ENCODE data around the gene HOXA6. TPM values are rescaled to one million over a fixed set of nuclear protein-coding genes. Genes with fewer than 3 reads are reported as not detected.

The HOXA6 gene
- total and polyA plus RNA-seq, 4 donors, result 0.23 TPM; not detected in 3

DNA sequence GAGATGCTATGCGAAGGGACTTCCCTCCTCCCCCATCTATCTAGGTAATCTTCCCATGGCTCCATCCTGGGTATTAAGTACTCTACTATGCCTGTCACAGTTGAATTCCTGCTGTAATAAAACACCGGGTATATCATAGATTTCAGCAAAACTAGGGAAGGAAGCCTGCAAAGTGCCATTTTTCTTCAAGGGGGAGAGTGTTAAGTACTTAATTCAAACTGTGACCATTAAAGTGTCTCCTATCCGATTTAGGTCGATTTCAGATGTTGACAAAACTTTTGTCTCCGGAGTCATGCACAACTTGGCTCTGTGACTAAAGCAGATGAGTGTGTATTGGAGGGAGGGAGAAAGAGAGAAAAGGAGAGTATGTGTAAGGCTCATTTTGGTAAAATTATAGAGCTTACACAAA, 21.6 kb downstream of the HOXA6 start:
- H3K27me3 ChIP-seq (ENCODE audit: control insufficient read depth in 4 of 4, insufficient read depth in 4 of 4, low read length in 3 of 4), result peaks cover 2 to 21% (median 10%) of the 10 kb centered on the region in 4 donors
- no peak overlapping the region for H3K27ac ChIP-seq (ENCODE audit: low read depth in 1 of 2, low read length in 2 of 2)
- no peaks in the 10 kb centered on the region for H3K36me3 ChIP-seq (ENCODE audit: control insufficient read depth in 4 of 4, insufficient read depth in 3 of 4, low read depth in 1 of 4, low read length in 3 of 4)
- H3K9me3 ChIP-seq (ENCODE audit: control insufficient read depth in 4 of 4, low read length in 3 of 4), result peaks cover 0 to 4% (median under 1%) of the 10 kb centered on the region in 4 donors
- peaks cover 7 to 16% (median 13%) of the 10 kb centered on the region in 4 donors for H3K4me1 ChIP-seq (ENCODE audit: control insufficient read depth in 4 of 4, insufficient read depth in 4 of 4, low read length in 3 of 4)
- WGBS, result 21% methylated on average over 5 of the region's 5 CpGs
- H3K9ac ChIP-seq (ENCODE audit: low read depth in 1 of 2, low read length in 2 of 2), result no peak overlapping the region
- H3K4me3 ChIP-seq (ENCODE audit: low read depth in 1 of 3, low read length in 3 of 3), result no peak overlapping the region
- DNase-seq (ENCODE audit: low spot score), result no peak
- TF ChIP-seq SP1 (IDR thresholded peaks at IDR 0.05) (no peak), HNF4G (IDR thresholded peaks at IDR 0.05) (no peak)

DNA sequence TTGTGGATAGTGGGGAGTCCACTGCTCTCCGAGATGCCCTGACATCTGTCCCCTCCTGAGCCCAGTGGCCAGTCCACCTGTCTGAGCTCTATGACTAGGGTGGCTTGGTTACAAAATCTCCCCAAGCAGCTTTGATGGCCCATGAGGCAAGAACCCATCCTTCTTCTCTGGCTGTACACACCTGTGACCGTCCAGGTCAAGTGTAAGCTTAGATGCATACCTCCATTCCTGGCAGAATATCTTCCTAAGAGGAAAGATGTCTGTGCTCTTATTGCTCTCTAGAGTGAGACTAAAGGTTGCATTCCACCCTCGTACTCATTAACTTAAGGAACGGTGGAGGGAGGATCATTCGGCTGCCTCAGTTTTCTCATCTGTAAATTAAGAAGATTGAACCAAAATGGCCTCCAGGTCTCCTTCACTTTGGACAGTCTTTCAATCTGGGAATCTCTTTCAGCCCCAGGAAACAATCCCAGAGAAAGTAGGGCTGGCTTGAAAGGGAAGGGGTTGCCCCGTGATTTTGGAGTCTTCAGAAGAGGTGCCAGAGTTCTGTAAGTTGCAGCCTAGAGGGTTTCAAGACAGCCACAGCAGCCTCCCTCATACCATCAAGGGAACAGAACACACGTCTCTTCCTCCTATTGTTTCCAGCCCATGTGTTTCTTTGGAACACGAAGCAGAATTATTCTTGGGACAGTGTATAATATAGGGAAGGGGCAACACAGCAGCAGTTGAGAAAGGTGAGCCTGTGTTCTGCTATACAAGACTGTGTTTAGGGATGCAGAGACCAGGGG, 22.5 kb downstream of the HOXA6 start:
- H3K9ac ChIP-seq (ENCODE audit: low read depth in 1 of 2, low read length in 2 of 2), result no peak overlapping the region
- TF ChIP-seq RXRA (IDR thresholded peaks at IDR 0.05) (no peak), EGR1 (IDR thresholded peaks at IDR 0.05; ENCODE audit: low read depth in 2 of 2) (no peak)
- WGBS, result 29% methylated on average over 8 of the region's 8 CpGs
- H3K4me3 ChIP-seq (ENCODE audit: low read depth in 1 of 3, low read length in 3 of 3), result no peak overlapping the region
- no peaks in the 10 kb centered on the region for H3K36me3 ChIP-seq (ENCODE audit: control insufficient read depth in 4 of 4, insufficient read depth in 3 of 4, low read depth in 1 of 4, low read length in 3 of 4)
- DNase-seq (ENCODE audit: low spot score), result no peak
- peaks cover 5 to 16% (median 9%) of the 10 kb centered on the region in 4 donors for H3K4me1 ChIP-seq (ENCODE audit: control insufficient read depth in 4 of 4, insufficient read depth in 4 of 4, low read length in 3 of 4)
- H3K27ac ChIP-seq (ENCODE audit: low read depth in 1 of 2, low read length in 2 of 2), result no peak overlapping the region
- peaks cover 2 to 21% (median 9%) of the 10 kb centered on the region in 4 donors for H3K27me3 ChIP-seq (ENCODE audit: control insufficient read depth in 4 of 4, insufficient read depth in 4 of 4, low read length in 3 of 4)
- H3K9me3 ChIP-seq (ENCODE audit: control insufficient read depth in 4 of 4, low read length in 3 of 4), result peaks cover 0 to 4% (median 0%) of the 10 kb centered on the region in 4 donors

DNA sequence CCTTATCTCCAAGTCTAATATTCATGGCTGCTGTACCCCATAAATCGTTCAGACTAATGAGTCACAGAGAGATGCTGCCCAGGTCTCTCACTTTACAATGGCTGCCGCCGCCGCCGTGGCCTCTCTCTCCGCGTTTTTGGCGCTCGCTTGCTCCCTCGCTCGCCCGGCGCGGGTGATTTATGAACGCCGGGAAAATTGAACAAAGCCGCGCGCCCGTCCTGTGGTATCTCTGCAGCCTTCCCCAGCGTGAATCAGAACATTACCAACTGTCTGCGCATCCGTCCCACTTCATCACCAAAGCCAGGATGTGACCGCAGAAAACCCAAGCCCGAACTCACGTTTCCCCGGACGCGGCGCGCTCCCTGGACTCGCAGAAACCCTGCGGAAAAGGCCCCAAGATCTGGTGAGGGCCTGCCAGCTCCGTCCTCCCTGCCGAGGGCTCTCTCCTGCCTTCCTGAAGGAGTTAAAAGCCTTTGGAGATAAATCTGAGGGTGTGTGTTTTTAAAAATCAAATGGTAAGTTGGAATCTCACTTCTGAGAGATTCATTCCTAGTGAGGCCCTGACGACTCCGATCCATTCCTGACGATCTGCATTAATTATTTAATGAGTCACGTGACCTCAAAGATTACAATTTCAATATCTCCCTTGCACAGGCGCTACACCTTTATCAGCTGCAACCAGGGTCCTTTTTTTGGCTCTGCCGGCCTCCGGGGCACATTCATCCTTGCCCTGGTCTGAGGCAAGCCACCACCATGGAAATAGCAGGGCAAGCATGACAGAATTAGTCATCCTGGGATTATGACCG, 23.3 kb downstream of the HOXA6 start:
- Histone ChIP-seq H3K9ac (ENCODE audit: low read depth in 1 of 2, low read length in 2 of 2) (no peak overlapping the region), H3K36me3 (ENCODE audit: control insufficient read depth in 4 of 4, insufficient read depth in 3 of 4, low read depth in 1 of 4, low read length in 3 of 4) (no peaks in the 10 kb centered on the region), H3K4me1 (ENCODE audit: control insufficient read depth in 4 of 4, insufficient read depth in 4 of 4, low read length in 3 of 4) (peaks cover 4 to 16% (median 9%) of the 10 kb centered on the region in 4 donors), H3K4me3 (ENCODE audit: low read depth in 1 of 3, low read length in 3 of 3) (no peak overlapping the region), H3K27me3 (ENCODE audit: control insufficient read depth in 4 of 4, insufficient read depth in 4 of 4, low read length in 3 of 4) (peaks cover 2 to 22% (median 9%) of the 10 kb centered on the region in 4 donors), H3K27ac (ENCODE audit: low read depth in 1 of 2, low read length in 2 of 2) (no peak overlapping the region), H3K9me3 (ENCODE audit: control insufficient read depth in 4 of 4, low read length in 3 of 4) (peaks cover 0 to 4% (median 0%) of the 10 kb centered on the region in 4 donors)
- 25% methylated on average over 43 of the region's 43 CpGs for WGBS
- TF ChIP-seq, protein P1, sequence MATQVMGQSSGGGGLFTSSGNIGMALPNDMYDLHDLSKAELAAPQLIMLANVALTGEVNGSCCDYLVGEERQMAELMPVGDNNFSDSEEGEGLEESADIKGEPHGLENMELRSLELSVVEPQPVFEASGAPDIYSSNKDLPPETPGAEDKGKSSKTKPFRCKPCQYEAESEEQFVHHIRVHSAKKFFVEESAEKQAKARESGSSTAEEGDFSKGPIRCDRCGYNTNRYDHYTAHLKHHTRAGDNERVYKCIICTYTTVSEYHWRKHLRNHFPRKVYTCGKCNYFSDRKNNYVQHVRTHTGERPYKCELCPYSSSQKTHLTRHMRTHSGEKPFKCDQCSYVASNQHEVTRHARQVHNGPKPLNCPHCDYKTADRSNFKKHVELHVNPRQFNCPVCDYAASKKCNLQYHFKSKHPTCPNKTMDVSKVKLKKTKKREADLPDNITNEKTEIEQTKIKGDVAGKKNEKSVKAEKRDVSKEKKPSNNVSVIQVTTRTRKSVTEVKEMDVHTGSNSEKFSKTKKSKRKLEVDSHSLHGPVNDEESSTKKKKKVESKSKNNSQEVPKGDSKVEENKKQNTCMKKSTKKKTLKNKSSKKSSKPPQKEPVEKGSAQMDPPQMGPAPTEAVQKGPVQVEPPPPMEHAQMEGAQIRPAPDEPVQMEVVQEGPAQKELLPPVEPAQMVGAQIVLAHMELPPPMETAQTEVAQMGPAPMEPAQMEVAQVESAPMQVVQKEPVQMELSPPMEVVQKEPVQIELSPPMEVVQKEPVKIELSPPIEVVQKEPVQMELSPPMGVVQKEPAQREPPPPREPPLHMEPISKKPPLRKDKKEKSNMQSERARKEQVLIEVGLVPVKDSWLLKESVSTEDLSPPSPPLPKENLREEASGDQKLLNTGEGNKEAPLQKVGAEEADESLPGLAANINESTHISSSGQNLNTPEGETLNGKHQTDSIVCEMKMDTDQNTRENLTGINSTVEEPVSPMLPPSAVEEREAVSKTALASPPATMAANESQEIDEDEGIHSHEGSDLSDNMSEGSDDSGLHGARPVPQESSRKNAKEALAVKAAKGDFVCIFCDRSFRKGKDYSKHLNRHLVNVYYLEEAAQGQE (IDR thresholded peaks at IDR 0.05), result no peak
- no peak for TF ChIP-seq TAF1 (conservative IDR thresholded peaks at IDR 0.05)
- TF ChIP-seq HNF4G (IDR thresholded peaks at IDR 0.05), result no peak
- TF ChIP-seq NR2F2 (IDR thresholded peaks at IDR 0.05), result no peak
- TF ChIP-seq, protein P2, sequence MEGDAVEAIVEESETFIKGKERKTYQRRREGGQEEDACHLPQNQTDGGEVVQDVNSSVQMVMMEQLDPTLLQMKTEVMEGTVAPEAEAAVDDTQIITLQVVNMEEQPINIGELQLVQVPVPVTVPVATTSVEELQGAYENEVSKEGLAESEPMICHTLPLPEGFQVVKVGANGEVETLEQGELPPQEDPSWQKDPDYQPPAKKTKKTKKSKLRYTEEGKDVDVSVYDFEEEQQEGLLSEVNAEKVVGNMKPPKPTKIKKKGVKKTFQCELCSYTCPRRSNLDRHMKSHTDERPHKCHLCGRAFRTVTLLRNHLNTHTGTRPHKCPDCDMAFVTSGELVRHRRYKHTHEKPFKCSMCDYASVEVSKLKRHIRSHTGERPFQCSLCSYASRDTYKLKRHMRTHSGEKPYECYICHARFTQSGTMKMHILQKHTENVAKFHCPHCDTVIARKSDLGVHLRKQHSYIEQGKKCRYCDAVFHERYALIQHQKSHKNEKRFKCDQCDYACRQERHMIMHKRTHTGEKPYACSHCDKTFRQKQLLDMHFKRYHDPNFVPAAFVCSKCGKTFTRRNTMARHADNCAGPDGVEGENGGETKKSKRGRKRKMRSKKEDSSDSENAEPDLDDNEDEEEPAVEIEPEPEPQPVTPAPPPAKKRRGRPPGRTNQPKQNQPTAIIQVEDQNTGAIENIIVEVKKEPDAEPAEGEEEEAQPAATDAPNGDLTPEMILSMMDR (IDR thresholded peaks at IDR 0.05; ENCODE audit: low read depth, low read length, missing input control), result no peak
- TF ChIP-seq, protein P3, sequence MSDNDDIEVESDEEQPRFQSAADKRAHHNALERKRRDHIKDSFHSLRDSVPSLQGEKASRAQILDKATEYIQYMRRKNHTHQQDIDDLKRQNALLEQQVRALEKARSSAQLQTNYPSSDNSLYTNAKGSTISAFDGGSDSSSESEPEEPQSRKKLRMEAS (IDR thresholded peaks at IDR 0.05), result no peak
- TF ChIP-seq RXRA (IDR thresholded peaks at IDR 0.05), result no peak
- no peak for TF ChIP-seq FOXA2 (IDR thresholded peaks at IDR 0.05)
- no peak for TF ChIP-seq JUND (IDR thresholded peaks at IDR 0.05)
- TF ChIP-seq SP1 (IDR thresholded peaks at IDR 0.05), result no peak
- no peak for TF ChIP-seq RAD21 (IDR thresholded peaks at IDR 0.05)
- TF ChIP-seq, protein P4, sequence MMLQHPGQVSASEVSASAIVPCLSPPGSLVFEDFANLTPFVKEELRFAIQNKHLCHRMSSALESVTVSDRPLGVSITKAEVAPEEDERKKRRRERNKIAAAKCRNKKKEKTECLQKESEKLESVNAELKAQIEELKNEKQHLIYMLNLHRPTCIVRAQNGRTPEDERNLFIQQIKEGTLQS (IDR thresholded peaks at IDR 0.05), result no peak
- no peak for TF ChIP-seq YY1 (IDR thresholded peaks at IDR 0.05)
- no peak for TF ChIP-seq EGR1 (IDR thresholded peaks at IDR 0.05; ENCODE audit: low read depth in 2 of 2)
- no peak for TF ChIP-seq HNF4A (conservative IDR thresholded peaks at IDR 0.05)
- no peak for TF ChIP-seq FOXA1 (IDR thresholded peaks at IDR 0.05)
- TF ChIP-seq, protein P5, sequence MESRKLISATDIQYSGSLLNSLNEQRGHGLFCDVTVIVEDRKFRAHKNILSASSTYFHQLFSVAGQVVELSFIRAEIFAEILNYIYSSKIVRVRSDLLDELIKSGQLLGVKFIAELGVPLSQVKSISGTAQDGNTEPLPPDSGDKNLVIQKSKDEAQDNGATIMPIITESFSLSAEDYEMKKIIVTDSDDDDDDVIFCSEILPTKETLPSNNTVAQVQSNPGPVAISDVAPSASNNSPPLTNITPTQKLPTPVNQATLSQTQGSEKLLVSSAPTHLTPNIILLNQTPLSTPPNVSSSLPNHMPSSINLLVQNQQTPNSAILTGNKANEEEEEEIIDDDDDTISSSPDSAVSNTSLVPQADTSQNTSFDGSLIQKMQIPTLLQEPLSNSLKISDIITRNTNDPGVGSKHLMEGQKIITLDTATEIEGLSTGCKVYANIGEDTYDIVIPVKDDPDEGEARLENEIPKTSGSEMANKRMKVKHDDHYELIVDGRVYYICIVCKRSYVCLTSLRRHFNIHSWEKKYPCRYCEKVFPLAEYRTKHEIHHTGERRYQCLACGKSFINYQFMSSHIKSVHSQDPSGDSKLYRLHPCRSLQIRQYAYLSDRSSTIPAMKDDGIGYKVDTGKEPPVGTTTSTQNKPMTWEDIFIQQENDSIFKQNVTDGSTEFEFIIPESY (IDR thresholded peaks at IDR 0.05), result no peak
- no peak for TF ChIP-seq GABPA (IDR thresholded peaks at IDR 0.05 in 1 of 2, conservative IDR thresholded peaks at IDR 0.05 in 1 of 2)
- DNase-seq (ENCODE audit: low spot score), result peak; percentile 27
